SK-N-SH treated with all-trans-retinoic acid at 6 μM for 48 hours (cell line): Measurements from ENCODE around the gene SYDE2.

Experiments
- ATAC-seq: fragments of 200-7000 bp; cut with Tn5 transposase; 3 replicates; pipeline ENCODE4 v1.9.1; 2020; ENCODE audit warnings: mild to moderate bottlenecking, moderate library complexity
- ARNTL ChIP-seq: fragments of 450-650 bp; formaldehyde crosslinking; IDR thresholded peaks from 2 replicates; pipeline ENCODE4 v1.5.0; 2020; ENCODE audit warnings: low read depth, mild to moderate bottlenecking, moderate library complexity, borderline replicate concordance
- BACH2 ChIP-seq: fragments of 250-450 bp; sonication (Bioruptor Pico); IDR thresholded peaks from 2 replicates; pipeline ENCODE4 v1.9.0; 2021; ENCODE audit warnings: mild to moderate bottlenecking, borderline replicate concordance
- CSDC2 ChIP-seq: fragments of 250-450 bp; sonication (Bioruptor Pico); IDR thresholded peaks from 2 replicates; pipeline ENCODE4 v1.5.0; 2020; ENCODE audit warnings: mild to moderate bottlenecking, moderate library complexity
- CSRNP3 ChIP-seq: fragments of 250-450 bp; sonication (Bioruptor Pico); IDR thresholded peaks from 2 replicates; pipeline ENCODE4 v1.5.1; 2021; ENCODE audit warnings: mild to moderate bottlenecking, moderate library complexity
- ESRRG ChIP-seq: fragments of 250-450 bp; sonication (Bioruptor Pico); IDR thresholded peaks from 2 replicates; pipeline ENCODE4 v1.6.1; 2021; ENCODE audit warnings: mild to moderate bottlenecking
- GLIS3 ChIP-seq: fragments of 250-450 bp; sonication (Bioruptor Pico); IDR thresholded peaks from 2 replicates; pipeline ENCODE4 v1.5.0; 2020; ENCODE audit warnings: mild to moderate bottlenecking, moderate library complexity
- ISL1 ChIP-seq: fragments of 250-450 bp; sonication (Bioruptor Pico); IDR thresholded peaks from 2 replicates; pipeline ENCODE4 v2.1.2; 2022; ENCODE audit warnings: mild to moderate bottlenecking, moderate library complexity
- OSR1 ChIP-seq: fragments of 250-450 bp; sonication (Bioruptor Pico); IDR thresholded peaks from 2 replicates; pipeline ENCODE4 v1.8.0; 2022; ENCODE audit warnings: moderate library complexity, mild to moderate bottlenecking, inconsistent platforms
- PATZ1 ChIP-seq: fragments of 250-450 bp; sonication (Bioruptor Pico); IDR thresholded peaks from 2 replicates; pipeline ENCODE4 v1.8.0; 2020; ENCODE audit warnings: mild to moderate bottlenecking, moderate library complexity, borderline replicate concordance
- RARB ChIP-seq: fragments of 250-450 bp; sonication (Bioruptor Pico); IDR thresholded peaks from 2 replicates; pipeline ENCODE4 v1.8.0; 2021; ENCODE audit warnings: mild to moderate bottlenecking, moderate library complexity
- SNAI2 ChIP-seq: fragments of 250-450 bp; sonication (Bioruptor Pico); IDR thresholded peaks from 2 replicates; pipeline ENCODE4 v1.5.0; 2020; ENCODE audit warnings: mild to moderate bottlenecking, moderate library complexity
- TOX ChIP-seq: fragments of 250-450 bp; sonication (Bioruptor Pico); IDR thresholded peaks from 2 replicates; pipeline ENCODE4 v1.8.0; 2021; ENCODE audit warnings: mild to moderate bottlenecking, moderate library complexity, borderline replicate concordance
- ZC3H10 ChIP-seq: fragments of 250-450 bp; sonication (Bioruptor Pico); IDR thresholded peaks from 2 replicates; pipeline ENCODE4 v1.5.1; 2021; ENCODE audit warnings: mild to moderate bottlenecking, moderate library complexity
- ZFP3 ChIP-seq: fragments of 250-450 bp; sonication (Bioruptor Pico); IDR thresholded peaks from 2 replicates; pipeline ENCODE4 v1.5.0; 2020; ENCODE audit warnings: mild to moderate bottlenecking, moderate library complexity
- ZFP30 ChIP-seq: fragments of 450-650 bp; formaldehyde crosslinking; IDR thresholded peaks from 2 replicates; pipeline ENCODE4 v1.5.0; 2022; ENCODE audit warnings: mild to moderate bottlenecking, moderate library complexity
- ZNF565 ChIP-seq: fragments of 450-650 bp; formaldehyde crosslinking; conservative IDR thresholded peaks from 2 replicates; pipeline ENCODE4 v1.5.0; 2020; ENCODE audit warnings: low read depth, mild to moderate bottlenecking, moderate library complexity
- ZNF70 ChIP-seq: fragments of 450-650 bp; formaldehyde crosslinking; IDR thresholded peaks from 2 replicates; pipeline ENCODE4 v1.5.0; 2020; ENCODE audit warnings: mild to moderate bottlenecking, moderate library complexity
- ZNF8 ChIP-seq: fragments of 450-650 bp; formaldehyde crosslinking; IDR thresholded peaks from 2 replicates; pipeline ENCODE4 v1.5.0; 2020; ENCODE audit warnings: mild to moderate bottlenecking, moderate library complexity
- TF ChIP-seq, protein P1 (sequence below): fragments of 250-450 bp; sonication (Bioruptor Pico); IDR thresholded peaks from 2 replicates; pipeline ENCODE4 v1.5.1; 2020; ENCODE audit warnings: low read depth, mild to moderate bottlenecking, moderate library complexity
- TF ChIP-seq, protein P2 (sequence below): fragments of 250-450 bp; sonication (Bioruptor Pico); IDR thresholded peaks from 2 replicates; pipeline ENCODE4 v1.8.0; 2021; ENCODE audit warnings: low read depth, mild to moderate bottlenecking, moderate library complexity, borderline replicate concordance
- TF ChIP-seq, protein P3 (sequence below): fragments of 250-450 bp; sonication (Bioruptor Pico); IDR thresholded peaks from 2 replicates; pipeline ENCODE4 v1.5.0; 2020; ENCODE audit warnings: mild to moderate bottlenecking, moderate library complexity

The SYDE2 gene

DNA sequence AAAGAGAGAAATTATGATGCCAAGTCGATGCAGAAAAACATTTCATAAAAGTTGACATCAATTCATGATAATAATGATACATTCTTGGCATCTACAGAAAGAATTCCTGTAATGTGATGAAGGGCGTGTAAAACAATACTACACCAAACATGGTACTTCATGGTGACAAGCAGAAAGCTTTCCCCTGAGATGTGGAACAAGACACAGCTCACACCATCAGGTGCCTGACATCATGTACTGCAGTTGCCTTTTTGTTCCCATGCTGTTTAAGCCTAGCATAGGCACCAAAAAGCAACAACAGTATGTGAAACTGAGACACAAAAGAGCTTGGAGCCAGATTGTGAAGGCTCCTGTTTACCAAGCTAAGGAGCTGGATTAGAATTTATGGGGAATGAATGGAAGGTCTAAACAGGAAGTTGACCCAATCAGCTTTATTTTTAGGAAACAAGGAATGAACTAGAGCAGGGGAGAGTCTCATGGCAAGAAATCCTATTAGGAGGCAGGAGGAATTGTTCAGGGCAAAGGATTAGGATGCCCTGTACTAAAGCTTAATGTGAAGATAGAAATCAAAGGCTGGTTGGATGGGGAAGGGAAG, 67.2 kb downstream of the SYDE2 start:
- ATAC-seq: no peak
- TF ChIP-seq, protein P1, sequence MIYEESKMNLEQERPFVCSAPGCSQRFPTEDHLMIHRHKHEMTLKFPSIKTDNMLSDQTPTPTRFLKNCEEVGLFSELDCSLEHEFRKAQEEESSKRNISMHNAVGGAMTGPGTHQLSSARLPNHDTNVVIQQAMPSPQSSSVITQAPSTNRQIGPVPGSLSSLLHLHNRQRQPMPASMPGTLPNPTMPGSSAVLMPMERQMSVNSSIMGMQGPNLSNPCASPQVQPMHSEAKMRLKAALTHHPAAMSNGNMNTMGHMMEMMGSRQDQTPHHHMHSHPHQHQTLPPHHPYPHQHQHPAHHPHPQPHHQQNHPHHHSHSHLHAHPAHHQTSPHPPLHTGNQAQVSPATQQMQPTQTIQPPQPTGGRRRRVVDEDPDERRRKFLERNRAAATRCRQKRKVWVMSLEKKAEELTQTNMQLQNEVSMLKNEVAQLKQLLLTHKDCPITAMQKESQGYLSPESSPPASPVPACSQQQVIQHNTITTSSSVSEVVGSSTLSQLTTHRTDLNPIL: no peak
- TF ChIP-seq ESRRG (CRISPR knock-in tag) (no peak), CSDC2 (CRISPR knock-in tag) (no peak), PATZ1 (no peak), ARNTL (CRISPR knock-in tag) (no peak), TOX (CRISPR knock-in tag) (no peak), ISL1 (CRISPR knock-in tag) (no peak), RARB (CRISPR knock-in tag) (no peak), SNAI2 (CRISPR knock-in tag) (no peak), CSRNP3 (CRISPR knock-in tag) (no peak), OSR1 (CRISPR knock-in tag) (no peak)

GRCh38 chr1:85132078-85132720, 68.6 kb downstream of the SYDE2 start:
- no peak for ATAC-seq
- no peak for TF ChIP-seq ZFP30 (CRISPR knock-in tag)
- no peak for TF ChIP-seq TOX (CRISPR knock-in tag)
- no peak for TF ChIP-seq ZFP3
- TF ChIP-seq ISL1 (CRISPR knock-in tag): no peak
- TF ChIP-seq SNAI2 (CRISPR knock-in tag): no peak
- no peak for TF ChIP-seq ZNF8 (CRISPR knock-in tag)
- TF ChIP-seq ESRRG (CRISPR knock-in tag): no peak
- no peak for TF ChIP-seq PATZ1
- no peak for TF ChIP-seq BACH2
- no peak for TF ChIP-seq ZNF70 (CRISPR knock-in tag)
- no peak for TF ChIP-seq CSRNP3 (CRISPR knock-in tag)
- TF ChIP-seq, protein P2, sequence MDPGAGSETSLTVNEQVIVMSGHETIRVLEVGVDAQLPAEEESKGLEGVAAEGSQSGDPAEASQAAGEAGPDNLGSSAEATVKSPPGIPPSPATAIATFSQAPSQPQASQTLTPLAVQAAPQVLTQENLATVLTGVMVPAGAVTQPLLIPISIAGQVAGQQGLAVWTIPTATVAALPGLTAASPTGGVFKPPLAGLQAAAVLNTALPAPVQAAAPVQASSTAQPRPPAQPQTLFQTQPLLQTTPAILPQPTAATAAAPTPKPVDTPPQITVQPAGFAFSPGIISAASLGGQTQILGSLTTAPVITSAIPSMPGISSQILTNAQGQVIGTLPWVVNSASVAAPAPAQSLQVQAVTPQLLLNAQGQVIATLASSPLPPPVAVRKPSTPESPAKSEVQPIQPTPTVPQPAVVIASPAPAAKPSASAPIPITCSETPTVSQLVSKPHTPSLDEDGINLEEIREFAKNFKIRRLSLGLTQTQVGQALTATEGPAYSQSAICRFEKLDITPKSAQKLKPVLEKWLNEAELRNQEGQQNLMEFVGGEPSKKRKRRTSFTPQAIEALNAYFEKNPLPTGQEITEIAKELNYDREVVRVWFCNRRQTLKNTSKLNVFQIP (CRISPR knock-in tag): no peak
- no peak for TF ChIP-seq ZNF565 (CRISPR knock-in tag)
- TF ChIP-seq, protein P3, sequence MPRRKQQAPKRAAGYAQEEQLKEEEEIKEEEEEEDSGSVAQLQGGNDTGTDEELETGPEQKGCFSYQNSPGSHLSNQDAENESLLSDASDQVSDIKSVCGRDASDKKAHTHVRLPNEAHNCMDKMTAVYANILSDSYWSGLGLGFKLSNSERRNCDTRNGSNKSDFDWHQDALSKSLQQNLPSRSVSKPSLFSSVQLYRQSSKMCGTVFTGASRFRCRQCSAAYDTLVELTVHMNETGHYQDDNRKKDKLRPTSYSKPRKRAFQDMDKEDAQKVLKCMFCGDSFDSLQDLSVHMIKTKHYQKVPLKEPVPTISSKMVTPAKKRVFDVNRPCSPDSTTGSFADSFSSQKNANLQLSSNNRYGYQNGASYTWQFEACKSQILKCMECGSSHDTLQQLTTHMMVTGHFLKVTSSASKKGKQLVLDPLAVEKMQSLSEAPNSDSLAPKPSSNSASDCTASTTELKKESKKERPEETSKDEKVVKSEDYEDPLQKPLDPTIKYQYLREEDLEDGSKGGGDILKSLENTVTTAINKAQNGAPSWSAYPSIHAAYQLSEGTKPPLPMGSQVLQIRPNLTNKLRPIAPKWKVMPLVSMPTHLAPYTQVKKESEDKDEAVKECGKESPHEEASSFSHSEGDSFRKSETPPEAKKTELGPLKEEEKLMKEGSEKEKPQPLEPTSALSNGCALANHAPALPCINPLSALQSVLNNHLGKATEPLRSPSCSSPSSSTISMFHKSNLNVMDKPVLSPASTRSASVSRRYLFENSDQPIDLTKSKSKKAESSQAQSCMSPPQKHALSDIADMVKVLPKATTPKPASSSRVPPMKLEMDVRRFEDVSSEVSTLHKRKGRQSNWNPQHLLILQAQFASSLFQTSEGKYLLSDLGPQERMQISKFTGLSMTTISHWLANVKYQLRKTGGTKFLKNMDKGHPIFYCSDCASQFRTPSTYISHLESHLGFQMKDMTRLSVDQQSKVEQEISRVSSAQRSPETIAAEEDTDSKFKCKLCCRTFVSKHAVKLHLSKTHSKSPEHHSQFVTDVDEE (CRISPR knock-in tag): no peak
- no peak for TF ChIP-seq ARNTL (CRISPR knock-in tag)
- no peak for TF ChIP-seq RARB (CRISPR knock-in tag)
- no peak for TF ChIP-seq ZC3H10
- TF ChIP-seq, protein P1: no peak
- TF ChIP-seq OSR1 (CRISPR knock-in tag): no peak
- no peak for TF ChIP-seq GLIS3 (CRISPR knock-in tag)
